H4 (cell line): ENCODE results near the gene C1orf50. TPM values are rescaled to one million over a fixed set of nuclear protein-coding genes. Genes with fewer than 3 reads are reported as not detected.
"Not testable (repeated sequence)": the region's sequence is repeated elsewhere in the genome, so short reads cannot be mapped to it uniquely, and the experiment has no call there.

Experiments
- DNase-seq: peaks from one replicate; pipeline ENCODE4 v3.0.0-alpha.2; 2015; ENCODE audit warnings: low spot score
- total RNA-seq: library from RNA; depleted of rRNA; stranded (reverse); fragments of >200 nt; shearing (Covaris generic); gene quantifications from 2 replicates; pipeline ENCODE4 v1.2.3, GENCODE V29; 2014; rRNA removed

The C1orf50 gene
- 1.5 and 5.8 TPM in 2 replicates for total RNA-seq

GRCh38 chr1:42766741-42767509 lies at the start of gene C1orf50, which contains the start of gene P3H1:
TSS of gene C1orf50 (plus strand) at chr1:42767249. CDS start at chr1:42767312, 63 bp downstream.
TSS of gene P3H1 (minus strand) at chr1:42767028. CDS start at chr1:42766971, 57 bp downstream.
- peak; percentile 99 for DNase-seq

- no peak for DNase-seq
Measured at GRCh38 chr1:42720868-42721267, 46.2 kb upstream of the C1orf50 start.

- DNase-seq = no peak
Measured at GRCh38 chr1:42721926-42722325, 45.1 kb upstream of the C1orf50 start.

- not testable (repeated sequence) for DNase-seq
Measured at GRCh38 chr1:42722403-42722802, 44.6 kb upstream of the C1orf50 start.

- DNase-seq = no peak
Measured at GRCh38 chr1:42723511-42723910, 43.5 kb upstream of the C1orf50 start.

GRCh38 chr1:42725820-42726219 lies 41.2 kb upstream of the C1orf50 start:
- DNase-seq = not testable (repeated sequence)

GRCh38 chr1:42730002-42730401 lies 37.0 kb upstream of the C1orf50 start:
- peak; percentile 3 for DNase-seq

GRCh38 chr1:42730988-42731387 lies 36.1 kb upstream of the C1orf50 start:
- DNase-seq = peak; percentile 44

GRCh38 chr1:42731585-42731984 lies 35.5 kb upstream of the C1orf50 start:
- no peak for DNase-seq

- no peak for DNase-seq
Measured at GRCh38 chr1:42732126-42732680, 34.8 kb upstream of the C1orf50 start.

GRCh38 chr1:42733415-42734200 lies 33.4 kb upstream of the C1orf50 start:
- DNase-seq = no peak

- DNase-seq = no peak
Measured at GRCh38 chr1:42734201-42735035, 32.6 kb upstream of the C1orf50 start.

- no peak for DNase-seq
Measured at GRCh38 chr1:42735056-42735455, 32.0 kb upstream of the C1orf50 start.

- DNase-seq = no peak
Measured at GRCh38 chr1:42735477-42736105, 31.5 kb upstream of the C1orf50 start.

GRCh38 chr1:42736152-42736551 lies 30.9 kb upstream of the C1orf50 start:
- peak; percentile 51 for DNase-seq

- no peak for DNase-seq
Measured at GRCh38 chr1:42736571-42737200, 30.4 kb upstream of the C1orf50 start.

- no peak for DNase-seq
Measured at GRCh38 chr1:42737257-42737656, 29.8 kb upstream of the C1orf50 start.

- no peak for DNase-seq
Measured at GRCh38 chr1:42737986-42738677, 28.9 kb upstream of the C1orf50 start.

- DNase-seq = no peak
Measured at GRCh38 chr1:42738678-42739226, 28.3 kb upstream of the C1orf50 start.
